Tongue (tissue), 2 donors: Measurements from ENCODE around the gene VPS13A. TPM values are rescaled to one million over a fixed set of nuclear protein-coding genes. Genes with fewer than 3 reads are reported as not detected.

Source experiments
- DNase-seq: peaks from one replicate; pipeline ENCODE4 v3.0.0-alpha.2; 2015
- total RNA-seq: library from RNA; depleted of rRNA; stranded (reverse); fragments of >200 nt; gene quantifications from one replicate; pipeline ENCODE4 v1.2.3, GENCODE V29; 2014

Gene VPS13A
- total RNA-seq, 1 donor from 2014 or later = 68.7 TPM

- DNase-seq = no peak
Measured at GRCh38 chr9:77460938-77461337, 283.6 kb downstream of the VPS13A start.

- DNase-seq = no peak
Measured at GRCh38 chr9:77462066-77462465, 284.7 kb downstream of the VPS13A start.

GRCh38 chr9:77463151-77463550, 285.8 kb downstream of the VPS13A start:
- no peak for DNase-seq

- no peak for DNase-seq
Measured at GRCh38 chr9:77464661-77465060, 287.3 kb downstream of the VPS13A start.

GRCh38 chr9:77469515-77470231, 292.3 kb downstream of the VPS13A start:
- no peak for DNase-seq

Other genes starting within 250 kb of the VPS13A start
- not detected for gene FOXB2, start 157.9 kb upstream of the VPS13A start, total RNA-seq